Measurements from ENCODE around the gene PLSCR1.

The PLSCR1 gene, protein sequence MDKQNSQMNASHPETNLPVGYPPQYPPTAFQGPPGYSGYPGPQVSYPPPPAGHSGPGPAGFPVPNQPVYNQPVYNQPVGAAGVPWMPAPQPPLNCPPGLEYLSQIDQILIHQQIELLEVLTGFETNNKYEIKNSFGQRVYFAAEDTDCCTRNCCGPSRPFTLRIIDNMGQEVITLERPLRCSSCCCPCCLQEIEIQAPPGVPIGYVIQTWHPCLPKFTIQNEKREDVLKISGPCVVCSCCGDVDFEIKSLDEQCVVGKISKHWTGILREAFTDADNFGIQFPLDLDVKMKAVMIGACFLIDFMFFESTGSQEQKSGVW

DNA sequence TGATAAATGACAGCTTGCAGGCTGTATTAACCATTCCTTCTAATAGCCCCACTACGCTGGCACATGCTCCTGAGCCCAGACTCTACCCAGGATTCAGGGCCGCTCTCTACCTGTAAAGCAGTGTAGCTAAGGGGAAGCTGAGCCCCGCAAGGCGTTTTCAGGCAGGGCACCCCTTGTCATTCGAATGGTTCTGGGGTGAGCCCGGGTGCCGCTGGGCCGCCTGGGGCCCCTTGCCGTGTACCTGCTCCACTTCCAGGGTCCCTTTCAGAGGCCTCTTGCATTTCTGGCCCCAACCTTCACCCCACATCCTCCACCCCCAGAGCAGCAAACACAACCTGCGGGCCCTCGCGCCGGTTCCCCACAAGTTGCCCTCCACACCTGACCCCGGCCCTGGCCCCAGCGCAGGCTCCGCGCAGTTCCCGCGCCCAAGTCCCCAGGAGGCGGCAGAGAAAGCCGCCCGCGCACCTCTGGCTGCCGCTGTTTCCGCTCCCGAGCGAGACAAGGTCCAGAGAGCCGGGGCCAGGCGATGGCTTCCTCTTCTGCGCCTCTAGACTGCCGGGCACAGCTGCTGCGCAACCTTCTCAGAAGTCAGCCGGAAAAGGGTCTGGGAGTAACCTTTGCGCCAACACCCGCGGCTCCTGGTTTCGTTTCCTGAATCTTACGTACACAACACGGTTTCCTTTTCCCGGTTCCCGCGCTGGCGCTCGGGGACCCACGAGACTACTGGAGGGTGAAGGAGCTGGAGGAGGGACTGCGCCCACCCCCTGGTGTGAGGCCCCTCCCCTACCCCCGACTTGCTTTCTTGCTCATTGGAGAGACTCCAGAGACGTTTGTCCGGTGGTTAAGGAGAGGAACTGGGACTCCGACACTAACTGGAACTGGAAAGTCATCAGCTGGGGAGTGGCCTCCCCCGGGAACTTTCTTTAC, at the start of gene PLSCR1:
TSS of gene PLSCR1 (minus strand) at position 606 of the 927 bp plus-strand sequence. CDS start 8,055 bp downstream, outside the sequence.
- peak within 1 kb of the TSS; percentile 79 to 88 for H3K4me3 ChIP-seq (ENCODE audit: low read depth in 1 of 2, low read length in 2 of 2)
- H3K27me3 ChIP-seq (ENCODE audit: control insufficient read depth in 1 of 2, insufficient read depth in 2 of 2, low read length in 2 of 2): no peaks in the 10 kb centered on the region
- H3K4me1 ChIP-seq (ENCODE audit: control insufficient read depth in 1 of 2, insufficient read depth in 2 of 2, low read length in 2 of 2): peaks cover 26 to 31% of the 10 kb centered on the region in 2 donors
- peak within 1 kb of the TSS; percentile 89 for H3K27ac ChIP-seq (ENCODE audit: low read depth, low read length)
- H3K36me3 ChIP-seq (ENCODE audit: control insufficient read depth in 1 of 2, insufficient read depth in 2 of 2, low read length in 2 of 2): no peaks in the 10 kb centered on the region
- H3K9ac ChIP-seq (ENCODE audit: low read depth in 1 of 2, low read length in 2 of 2): peak within 1 kb of the TSS; percentile 87 to 89
- H3K9me3 ChIP-seq (ENCODE audit: control insufficient read depth in 1 of 2, low read length in 2 of 2): no peaks in the 10 kb centered on the region

GRCh38 chr3:146593776-146594175, 49.4 kb upstream of the PLSCR1 start:
- Histone ChIP-seq H3K36me3 (ENCODE audit: control insufficient read depth in 1 of 2, insufficient read depth in 2 of 2, low read length in 2 of 2) (no peaks in the 10 kb centered on the region), H3K4me1 (ENCODE audit: control insufficient read depth in 1 of 2, insufficient read depth in 2 of 2, low read length in 2 of 2) (no peaks in the 10 kb centered on the region), H3K27ac (ENCODE audit: low read depth, low read length) (no peak overlapping the region), H3K4me3 (ENCODE audit: low read depth in 1 of 2, low read length in 2 of 2) (no peak overlapping the region), H3K9me3 (ENCODE audit: control insufficient read depth in 1 of 2, low read length in 2 of 2) (no peaks in the 10 kb centered on the region), H3K9ac (ENCODE audit: low read depth in 1 of 2, low read length in 2 of 2) (no peak overlapping the region), H3K27me3 (ENCODE audit: control insufficient read depth in 1 of 2, insufficient read depth in 2 of 2, low read length in 2 of 2) (no peaks in the 10 kb centered on the region)

DNA sequence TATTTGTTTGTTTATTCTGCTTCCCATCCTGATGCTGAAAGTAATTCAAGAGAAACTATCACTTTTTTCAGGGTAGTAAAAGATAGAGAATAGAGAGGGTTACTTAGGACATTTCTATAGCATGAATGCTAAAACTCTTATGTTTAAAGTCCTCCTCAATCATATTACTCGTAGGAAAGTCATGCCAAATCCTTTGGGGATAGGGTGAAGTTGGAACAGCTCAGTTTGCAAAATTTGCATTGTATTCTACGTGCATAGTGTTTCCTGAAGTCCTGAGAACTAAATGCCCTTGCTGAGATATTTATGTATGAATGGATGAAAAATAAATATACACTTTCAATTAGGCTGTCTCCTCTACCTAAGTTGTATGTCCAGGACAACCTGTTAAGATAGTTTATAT, 46.1 kb upstream of the PLSCR1 start:
- Histone ChIP-seq H3K36me3 (ENCODE audit: control insufficient read depth in 1 of 2, insufficient read depth in 2 of 2, low read length in 2 of 2) (no peaks in the 10 kb centered on the region), H3K4me1 (ENCODE audit: control insufficient read depth in 1 of 2, insufficient read depth in 2 of 2, low read length in 2 of 2) (no peaks in the 10 kb centered on the region), H3K4me3 (ENCODE audit: low read depth in 1 of 2, low read length in 2 of 2) (no peak overlapping the region), H3K27me3 (ENCODE audit: control insufficient read depth in 1 of 2, insufficient read depth in 2 of 2, low read length in 2 of 2) (no peaks in the 10 kb centered on the region), H3K9me3 (ENCODE audit: control insufficient read depth in 1 of 2, low read length in 2 of 2) (no peaks in the 10 kb centered on the region), H3K9ac (ENCODE audit: low read depth in 1 of 2, low read length in 2 of 2) (no peak overlapping the region), H3K27ac (ENCODE audit: low read depth, low read length) (no peak overlapping the region)

GRCh38 chr3:146589899-146590508, 45.6 kb upstream of the PLSCR1 start:
- Histone ChIP-seq H3K27me3 (ENCODE audit: control insufficient read depth in 1 of 2, insufficient read depth in 2 of 2, low read length in 2 of 2) (no peaks in the 10 kb centered on the region), H3K36me3 (ENCODE audit: control insufficient read depth in 1 of 2, insufficient read depth in 2 of 2, low read length in 2 of 2) (no peaks in the 10 kb centered on the region), H3K4me3 (ENCODE audit: low read depth in 1 of 2, low read length in 2 of 2) (no peak overlapping the region), H3K9ac (ENCODE audit: low read depth in 1 of 2, low read length in 2 of 2) (no peak overlapping the region), H3K9me3 (ENCODE audit: control insufficient read depth in 1 of 2, low read length in 2 of 2) (no peaks in the 10 kb centered on the region), H3K4me1 (ENCODE audit: control insufficient read depth in 1 of 2, insufficient read depth in 2 of 2, low read length in 2 of 2) (no peaks in the 10 kb centered on the region), H3K27ac (ENCODE audit: low read depth, low read length) (no peak overlapping the region)

GRCh38 chr3:146585156-146585555, 40.7 kb upstream of the PLSCR1 start:
- H3K4me1 ChIP-seq (ENCODE audit: control insufficient read depth in 1 of 2, insufficient read depth in 2 of 2, low read length in 2 of 2): peaks cover 0 to 4% of the 10 kb centered on the region in 2 donors
- no peak overlapping the region for H3K4me3 ChIP-seq (ENCODE audit: low read depth in 1 of 2, low read length in 2 of 2)
- H3K9me3 ChIP-seq (ENCODE audit: control insufficient read depth in 1 of 2, low read length in 2 of 2): peaks cover 0 to 3% of the 10 kb centered on the region in 2 donors
- H3K36me3 ChIP-seq (ENCODE audit: control insufficient read depth in 1 of 2, insufficient read depth in 2 of 2, low read length in 2 of 2): no peaks in the 10 kb centered on the region
- H3K9ac ChIP-seq (ENCODE audit: low read depth in 1 of 2, low read length in 2 of 2): no peak overlapping the region
- H3K27ac ChIP-seq (ENCODE audit: low read depth, low read length): no peak overlapping the region
- no peaks in the 10 kb centered on the region for H3K27me3 ChIP-seq (ENCODE audit: control insufficient read depth in 1 of 2, insufficient read depth in 2 of 2, low read length in 2 of 2)

- H3K9me3 ChIP-seq (ENCODE audit: control insufficient read depth in 1 of 2, low read length in 2 of 2): peaks cover 0 to 3% of the 10 kb centered on the region in 2 donors
- H3K4me1 ChIP-seq (ENCODE audit: control insufficient read depth in 1 of 2, insufficient read depth in 2 of 2, low read length in 2 of 2): peaks cover 0 to 4% of the 10 kb centered on the region in 2 donors
- H3K4me3 ChIP-seq (ENCODE audit: low read depth in 1 of 2, low read length in 2 of 2): no peak overlapping the region
- no peak overlapping the region for H3K9ac ChIP-seq (ENCODE audit: low read depth in 1 of 2, low read length in 2 of 2)
- H3K27ac ChIP-seq (ENCODE audit: low read depth, low read length): no peak overlapping the region
- H3K27me3 ChIP-seq (ENCODE audit: control insufficient read depth in 1 of 2, insufficient read depth in 2 of 2, low read length in 2 of 2): no peaks in the 10 kb centered on the region
- H3K36me3 ChIP-seq (ENCODE audit: control insufficient read depth in 1 of 2, insufficient read depth in 2 of 2, low read length in 2 of 2): no peaks in the 10 kb centered on the region
These were observed 37.6 kb upstream of the PLSCR1 start for GRCh38 chr3:146581951-146582467.

GRCh38 chr3:146581080-146581601, 36.7 kb upstream of the PLSCR1 start:
- Histone ChIP-seq H3K27ac (ENCODE audit: low read depth, low read length) (no peak overlapping the region), H3K36me3 (ENCODE audit: control insufficient read depth in 1 of 2, insufficient read depth in 2 of 2, low read length in 2 of 2) (no peaks in the 10 kb centered on the region), H3K9ac (ENCODE audit: low read depth in 1 of 2, low read length in 2 of 2) (no peak overlapping the region), H3K27me3 (ENCODE audit: control insufficient read depth in 1 of 2, insufficient read depth in 2 of 2, low read length in 2 of 2) (no peaks in the 10 kb centered on the region), H3K9me3 (ENCODE audit: control insufficient read depth in 1 of 2, low read length in 2 of 2) (peaks cover 0 to 3% of the 10 kb centered on the region in 2 donors), H3K4me1 (ENCODE audit: control insufficient read depth in 1 of 2, insufficient read depth in 2 of 2, low read length in 2 of 2) (peaks cover 0 to 4% of the 10 kb centered on the region in 2 donors), H3K4me3 (ENCODE audit: low read depth in 1 of 2, low read length in 2 of 2) (no peak overlapping the region)

DNA sequence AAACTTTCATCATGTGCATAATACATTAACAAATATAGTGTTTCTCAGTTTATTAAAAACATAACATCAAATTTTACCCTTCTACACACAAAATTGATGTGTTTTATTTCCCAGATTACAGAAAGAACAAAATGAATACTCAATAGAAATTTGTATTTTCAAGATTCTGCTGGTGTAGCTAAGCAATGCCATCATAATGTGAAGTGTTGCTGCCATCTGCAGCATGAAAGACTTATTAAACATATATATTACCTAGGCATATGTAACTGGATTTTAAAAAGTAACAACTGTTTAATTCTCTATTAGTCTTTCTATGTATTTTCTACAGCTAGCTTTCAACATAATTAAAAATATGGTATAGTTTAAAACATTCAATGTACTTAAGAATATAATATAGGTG, 33.3 kb upstream of the PLSCR1 start:
- H3K9ac ChIP-seq (ENCODE audit: low read depth in 1 of 2, low read length in 2 of 2): no peak overlapping the region
- H3K27ac ChIP-seq (ENCODE audit: low read depth, low read length): no peak overlapping the region
- no peaks in the 10 kb centered on the region for H3K36me3 ChIP-seq (ENCODE audit: control insufficient read depth in 1 of 2, insufficient read depth in 2 of 2, low read length in 2 of 2)
- no peak overlapping the region for H3K4me3 ChIP-seq (ENCODE audit: low read depth in 1 of 2, low read length in 2 of 2)
- H3K27me3 ChIP-seq (ENCODE audit: control insufficient read depth in 1 of 2, insufficient read depth in 2 of 2, low read length in 2 of 2): no peaks in the 10 kb centered on the region
- peaks cover 0 to 4% of the 10 kb centered on the region in 2 donors for H3K4me1 ChIP-seq (ENCODE audit: control insufficient read depth in 1 of 2, insufficient read depth in 2 of 2, low read length in 2 of 2)
- peaks cover 0 to under 1% of the 10 kb centered on the region in 2 donors for H3K9me3 ChIP-seq (ENCODE audit: control insufficient read depth in 1 of 2, low read length in 2 of 2)

- no peaks in the 10 kb centered on the region for H3K27me3 ChIP-seq (ENCODE audit: control insufficient read depth in 1 of 2, insufficient read depth in 2 of 2, low read length in 2 of 2)
- no peak overlapping the region for H3K9ac ChIP-seq (ENCODE audit: low read depth in 1 of 2, low read length in 2 of 2)
- H3K4me3 ChIP-seq (ENCODE audit: low read depth in 1 of 2, low read length in 2 of 2): no peak overlapping the region
- no peak overlapping the region for H3K27ac ChIP-seq (ENCODE audit: low read depth, low read length)
- H3K4me1 ChIP-seq (ENCODE audit: control insufficient read depth in 1 of 2, insufficient read depth in 2 of 2, low read length in 2 of 2): no peaks in the 10 kb centered on the region
- H3K36me3 ChIP-seq (ENCODE audit: control insufficient read depth in 1 of 2, insufficient read depth in 2 of 2, low read length in 2 of 2): no peaks in the 10 kb centered on the region
- no peaks in the 10 kb centered on the region for H3K9me3 ChIP-seq (ENCODE audit: control insufficient read depth in 1 of 2, low read length in 2 of 2)
These were observed 31.2 kb upstream of the PLSCR1 start for GRCh38 chr3:146575636-146576035.

Data from duodenal mucosa (tissue), 2 donors.